ENCODE results near the gene GPR137B.
A peak's percentile ranks its signal among the peaks of the same experiment; 100 is the strongest.

Gene GPR137B

GRCh38 chr1:236100799-236101198 is 41.5 kb upstream of the GPR137B start:
- H3K4me3 ChIP-seq (ENCODE audit: low read length): no peak overlapping the region
- DNase-seq (ENCODE audit: low read depth): no peak
- no peak for TF ChIP-seq CTCF (conservative IDR thresholded peaks at IDR 0.05; ENCODE audit: low read depth, low read length)

- no peak for DNase-seq (ENCODE audit: low read depth)
- no peak for TF ChIP-seq CTCF (conservative IDR thresholded peaks at IDR 0.05; ENCODE audit: low read depth, low read length)
- no peak overlapping the region for H3K4me3 ChIP-seq (ENCODE audit: low read length)
Measured at GRCh38 chr1:236101233-236102200, 40.8 kb upstream of the GPR137B start.

- no peak for DNase-seq (ENCODE audit: low read depth)
- H3K4me3 ChIP-seq (ENCODE audit: low read length): no peak overlapping the region
- no peak for TF ChIP-seq CTCF (conservative IDR thresholded peaks at IDR 0.05; ENCODE audit: low read depth, low read length)
Measured at GRCh38 chr1:236102611-236103010, 39.7 kb upstream of the GPR137B start.

GRCh38 chr1:236103059-236103458 is 39.3 kb upstream of the GPR137B start:
- TF ChIP-seq CTCF (conservative IDR thresholded peaks at IDR 0.05; ENCODE audit: low read depth, low read length): no peak
- no peak overlapping the region for H3K4me3 ChIP-seq (ENCODE audit: low read length)
- DNase-seq (ENCODE audit: low read depth): no peak

GRCh38 chr1:236103646-236104218 is 38.6 kb upstream of the GPR137B start:
- H3K4me3 ChIP-seq (ENCODE audit: low read length): no peak overlapping the region
- TF ChIP-seq CTCF (conservative IDR thresholded peaks at IDR 0.05; ENCODE audit: low read depth, low read length): peak; percentile 70
- DNase-seq (ENCODE audit: low read depth): no peak

- no peak for TF ChIP-seq CTCF (conservative IDR thresholded peaks at IDR 0.05; ENCODE audit: low read depth, low read length)
- H3K4me3 ChIP-seq (ENCODE audit: low read length): no peak overlapping the region
- no peak for DNase-seq (ENCODE audit: low read depth)
Measured at GRCh38 chr1:236107121-236107907, 35.0 kb upstream of the GPR137B start.

Measured in retinal pigment epithelial cell (primary cell).